ENCODE data around the gene USP31.

Gene USP31

GRCh38 chr16:23064639-23065038, 84.6 kb downstream of the USP31 start:
- DNase-seq (ENCODE audit: low read depth in 2 of 2, low spot score in 1 of 2), result no peak

- no peak for DNase-seq (ENCODE audit: low read depth in 2 of 2, low spot score in 1 of 2)
These were observed 86.7 kb downstream of the USP31 start for GRCh38 chr16:23062524-23062923.

- DNase-seq (ENCODE audit: low read depth in 2 of 2, low spot score in 1 of 2), result no peak
These were observed 87.6 kb downstream of the USP31 start for GRCh38 chr16:23061669-23062068.

- peak; percentile 12 to 26 for DNase-seq (ENCODE audit: low read depth in 2 of 2, low spot score in 1 of 2)
These were observed 88.6 kb downstream of the USP31 start for GRCh38 chr16:23060458-23061320.

GRCh38 chr16:23059433-23059832, 89.8 kb downstream of the USP31 start:
- no peak for DNase-seq (ENCODE audit: low read depth in 2 of 2, low spot score in 1 of 2)

- no peak for DNase-seq (ENCODE audit: low read depth in 2 of 2, low spot score in 1 of 2)
These were observed 90.7 kb downstream of the USP31 start for GRCh38 chr16:23058576-23058975.

GRCh38 chr16:23057013-23057596, 92.1 kb downstream of the USP31 start:
- no peak for DNase-seq (ENCODE audit: low read depth in 2 of 2, low spot score in 1 of 2)

- no peak for DNase-seq (ENCODE audit: low read depth in 2 of 2, low spot score in 1 of 2)
These were observed 93.8 kb downstream of the USP31 start for GRCh38 chr16:23055481-23055880.

- DNase-seq (ENCODE audit: low read depth in 2 of 2, low spot score in 1 of 2), result no peak
These were observed 96.2 kb downstream of the USP31 start for GRCh38 chr16:23052908-23053580.

GRCh38 chr16:23052221-23052620, 97.0 kb downstream of the USP31 start:
- DNase-seq (ENCODE audit: low read depth in 2 of 2, low spot score in 1 of 2), result no peak

GRCh38 chr16:23051587-23051986, 97.7 kb downstream of the USP31 start:
- DNase-seq (ENCODE audit: low read depth in 2 of 2, low spot score in 1 of 2), result no peak

- no peak for DNase-seq (ENCODE audit: low read depth in 2 of 2, low spot score in 1 of 2)
These were observed 101.1 kb downstream of the USP31 start for GRCh38 chr16:23048164-23048563.

- no peak for DNase-seq (ENCODE audit: low read depth in 2 of 2, low spot score in 1 of 2)
These were observed 104.2 kb downstream of the USP31 start for GRCh38 chr16:23045025-23045424.

GRCh38 chr16:23040246-23040645, 109.0 kb downstream of the USP31 start:
- no peak for DNase-seq (ENCODE audit: low read depth in 2 of 2, low spot score in 1 of 2)

- DNase-seq (ENCODE audit: low read depth in 2 of 2, low spot score in 1 of 2), result no peak
These were observed 110.1 kb downstream of the USP31 start for GRCh38 chr16:23039118-23039517.

- DNase-seq (ENCODE audit: low read depth in 2 of 2, low spot score in 1 of 2), result no peak
These were observed 114.0 kb downstream of the USP31 start for GRCh38 chr16:23035240-23035639.

GRCh38 chr16:23031508-23032098, 117.6 kb downstream of the USP31 start:
- no peak for DNase-seq (ENCODE audit: low read depth in 2 of 2, low spot score in 1 of 2)

- DNase-seq (ENCODE audit: low read depth in 2 of 2, low spot score in 1 of 2), result no peak
These were observed 119.4 kb downstream of the USP31 start for GRCh38 chr16:23029733-23030420.

GRCh38 chr16:23027386-23027785, 121.9 kb downstream of the USP31 start:
- no peak for DNase-seq (ENCODE audit: low read depth in 2 of 2, low spot score in 1 of 2)

- no peak for DNase-seq (ENCODE audit: low read depth in 2 of 2, low spot score in 1 of 2)
These were observed 122.4 kb downstream of the USP31 start for GRCh38 chr16:23026784-23027362.

Data from stimulated activated CD8-positive, alpha-beta memory T cell treated with anti-CD3 and anti-CD28 coated beads, Interleukin-4, amount 100 ng/mL, for 4 hours (primary cell).